HG03280 (cell line): ENCODE data around the gene COBLL1.
"Not testable (repeated sequence)": the region's sequence is repeated elsewhere in the genome, so short reads cannot be mapped to it uniquely, and the experiment has no call there.

Experiments
- ATAC-seq: cut with Tn5 transposase; IDR thresholded peaks from one replicate; pipeline ENCODE4 v1.9.1; 2021; ENCODE audit warnings: mild to moderate bottlenecking, moderate library complexity; ENCODE audit not compliant: unreplicated experiment

The COBLL1 gene

GRCh38 chr2:164841719-164842623 lies at the start of gene COBLL1:
TSS of gene COBLL1 (minus strand) at chr2:164841823. CDS start at chr2:164841196, 627 bp downstream.
- peak; percentile 51 for ATAC-seq

GRCh38 chr2:164890544-164890943 lies 48.9 kb upstream of the COBLL1 start:
- no peak for ATAC-seq

GRCh38 chr2:164888592-164888991 lies 47.0 kb upstream of the COBLL1 start:
- no peak for ATAC-seq

GRCh38 chr2:164887434-164888144 lies 46.0 kb upstream of the COBLL1 start:
- ATAC-seq = no peak

- no peak for ATAC-seq
These were observed 40.7 kb upstream of the COBLL1 start for GRCh38 chr2:164882276-164882675.

- no peak for ATAC-seq
These were observed 39.9 kb upstream of the COBLL1 start for GRCh38 chr2:164881524-164881923.

GRCh38 chr2:164879901-164880535 lies 38.4 kb upstream of the COBLL1 start:
- no peak for ATAC-seq

- ATAC-seq = no peak
These were observed 36.3 kb upstream of the COBLL1 start for GRCh38 chr2:164877927-164878326.

- ATAC-seq = no peak
These were observed 35.5 kb upstream of the COBLL1 start for GRCh38 chr2:164877169-164877568.

- no peak for ATAC-seq
These were observed 33.9 kb upstream of the COBLL1 start for GRCh38 chr2:164875334-164876205.

- ATAC-seq = no peak
These were observed 31.7 kb upstream of the COBLL1 start for GRCh38 chr2:164873210-164873908.

GRCh38 chr2:164871404-164871803 lies 29.8 kb upstream of the COBLL1 start:
- no peak for ATAC-seq

GRCh38 chr2:164869420-164869772 lies 27.8 kb upstream of the COBLL1 start:
- ATAC-seq = no peak

GRCh38 chr2:164868563-164869419 lies 27.2 kb upstream of the COBLL1 start:
- no peak for ATAC-seq

GRCh38 chr2:164867779-164868397 lies 26.3 kb upstream of the COBLL1 start:
- no peak for ATAC-seq

GRCh38 chr2:164866381-164866780 lies 24.8 kb upstream of the COBLL1 start:
- ATAC-seq = not testable (repeated sequence)

- ATAC-seq = no peak
These were observed 19.0 kb upstream of the COBLL1 start for GRCh38 chr2:164860694-164861042.

GRCh38 chr2:164859906-164860693 lies 18.5 kb upstream of the COBLL1 start:
- ATAC-seq = not testable (repeated sequence)
